WTC11 (cell line): Measurements from ENCODE around the gene SEH1L.

Experiments used
- CTCF ChIP-seq: fragments of 200-600 bp; IDR thresholded peaks from 2 replicates; pipeline ENCODE4 v1.8.0; 2022; ENCODE audit warnings: antibody characterized with exemption
- FOXK1 ChIP-seq: sonication (generic); formaldehyde crosslinking; IDR thresholded peaks from 2 replicates; pipeline ENCODE4 v1.8.0; 2022; ENCODE audit warnings: mild to moderate bottlenecking, moderate library complexity, missing genetic modification reagents
- FOXP1 ChIP-seq: sonication (generic); formaldehyde crosslinking; IDR thresholded peaks from 2 replicates; pipeline ENCODE4 v1.8.0; 2022; ENCODE audit warnings: missing genetic modification reagents, mild to moderate bottlenecking, moderate library complexity, borderline replicate concordance
- NFATC4 ChIP-seq: fragments of 250-450 bp; sonication (Bioruptor Pico); IDR thresholded peaks from 2 replicates; pipeline ENCODE4 v1.9.0; 2021; ENCODE audit warnings: mild to moderate bottlenecking
- USF1 ChIP-seq: sonication (generic); formaldehyde crosslinking; IDR thresholded peaks from 2 replicates; pipeline ENCODE4 v1.8.0; 2022; ENCODE audit warnings: mild to moderate bottlenecking, missing genetic modification reagents
- ZNF512 ChIP-seq: sonication (generic); formaldehyde crosslinking; IDR thresholded peaks from 2 replicates; pipeline ENCODE4 v1.8.1; 2022; ENCODE audit warnings: missing genetic modification reagents, borderline replicate concordance

GRCh38 chr18:13004396-13004795 is 56.6 kb downstream of the SEH1L start:
- TF ChIP-seq FOXP1 (CRISPR knock-in tag), result no peak
- TF ChIP-seq CTCF, result no peak
- TF ChIP-seq NFATC4 (CRISPR knock-in tag), result no peak
- no peak for TF ChIP-seq USF1
- no peak for TF ChIP-seq ZNF512 (CRISPR knock-in tag)
- no peak for TF ChIP-seq FOXK1 (CRISPR knock-in tag)
